SK-N-MC (cell line): ENCODE data around the gene RSF1.

Experiments used
- EZH2 ChIP-seq: fragments of 200-600 bp; sonication (generic); IDR thresholded peaks from one replicate; pipeline ENCODE4 v1.6.1; 2017; ENCODE audit warnings: antibody characterized with exemption
- POLR2AphosphoS5 ChIP-seq: IDR thresholded peaks from 2 replicates; pipeline ENCODE4 v1.6.1; 2012; ENCODE audit warnings: mild to moderate bottlenecking, low read depth, low read length, borderline replicate concordance

DNA sequence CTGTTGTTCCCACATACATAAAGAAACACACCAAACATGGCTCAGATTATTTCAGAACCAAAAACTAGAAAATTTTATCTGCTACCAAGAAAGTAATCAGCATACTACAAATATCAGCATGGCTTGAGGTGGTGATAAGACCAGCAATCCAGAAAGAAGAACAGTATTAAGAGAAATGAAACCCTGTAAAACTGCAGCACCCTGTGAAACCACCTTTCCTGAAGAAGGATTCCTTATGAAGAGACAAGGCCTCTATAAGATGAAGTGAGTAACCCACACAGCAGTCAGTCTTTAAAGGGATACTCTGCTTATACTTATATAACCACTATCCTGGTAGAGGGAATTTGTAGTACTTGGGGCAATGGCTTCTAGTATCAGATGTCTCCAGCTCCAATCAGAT is 49.9 kb downstream of the RSF1 start:
- TF ChIP-seq POLR2AphosphoS5 (no peak), EZH2 (no peak)
